Muscle layer of colon (tissue), 2 donors: ENCODE measurements around the gene FBXO10.
"Not testable (repeated sequence)": the region's sequence is repeated elsewhere in the genome, so short reads cannot be mapped to it uniquely, and the experiment has no call there.

Source experiments
- H3K27ac ChIP-seq: one replicate; pipeline ENCODE4 v1.7.0; 2013; ENCODE audit warnings: low read depth, mild to moderate bottlenecking, low read length, moderate library complexity
- H3K27me3 ChIP-seq, 2 donors: one replicate each; pipeline ENCODE4 v1.7.0; 2013; ENCODE audit warnings: low read length in 2 of 2, mild to moderate bottlenecking in 2 of 2; ENCODE audit not compliant: insufficient read depth in 2 of 2, control insufficient read depth in 1 of 2
- H3K36me3 ChIP-seq: one replicate; pipeline ENCODE4 v1.7.0; 2013; ENCODE audit warnings: mild to moderate bottlenecking, low read length; ENCODE audit not compliant: insufficient read depth
- H3K4me1 ChIP-seq: one replicate; pipeline ENCODE4 v1.7.0; 2013; ENCODE audit warnings: mild to moderate bottlenecking, low read length; ENCODE audit not compliant: insufficient read depth
- H3K4me3 ChIP-seq, 2 donors: one replicate each; pipeline ENCODE4 v1.7.0; 2013; ENCODE audit warnings: low read length in 2 of 2, low read depth in 1 of 2, mild to moderate bottlenecking in 1 of 2, moderate library complexity in 1 of 2
- H3K9ac ChIP-seq: one replicate; pipeline ENCODE4 v1.7.0; 2013; ENCODE audit warnings: low read length
- H3K9me3 ChIP-seq: one replicate; pipeline ENCODE4 v1.7.0; 2013; ENCODE audit warnings: mild to moderate bottlenecking, low read length
- donor health status: abdominal sarcoma.
- donor health status: Adenocarcinoma of cecum.

FBXO10 gene

GRCh38 chr9:37523916-37524315, 52.3 kb downstream of the FBXO10 start:
- no peaks in the 10 kb centered on the region for H3K4me1 ChIP-seq
- no peak overlapping the region for H3K4me3 ChIP-seq
- H3K36me3 ChIP-seq: peaks cover 49% of the 10 kb centered on the region
- no peaks in the 10 kb centered on the region for H3K9me3 ChIP-seq
- H3K9ac ChIP-seq: no peak overlapping the region
- no peak overlapping the region for H3K27ac ChIP-seq
- no peaks in the 10 kb centered on the region for H3K27me3 ChIP-seq

DNA sequence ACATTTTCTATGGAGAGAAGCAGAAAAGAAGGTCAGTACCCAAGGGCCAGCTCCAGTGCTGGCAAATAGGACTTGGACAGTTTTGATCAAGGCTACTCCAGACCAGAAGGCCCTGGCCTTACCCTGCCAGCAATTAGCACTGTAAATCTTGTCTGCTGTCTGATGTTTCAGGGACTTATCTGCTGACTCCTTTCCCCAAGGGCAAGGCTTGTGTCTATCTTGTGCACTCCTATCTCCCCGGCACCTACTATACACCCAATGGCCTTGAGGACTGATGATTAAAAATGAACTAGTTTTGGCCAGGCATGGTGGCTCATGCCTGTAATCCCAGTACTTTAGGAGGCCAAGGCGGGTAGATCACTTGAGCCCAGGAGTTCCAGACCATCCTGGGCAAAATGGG, 53.2 kb downstream of the FBXO10 start:
- Histone ChIP-seq H3K4me3 (no peak overlapping the region), H3K27ac (no peak overlapping the region), H3K9ac (no peak overlapping the region), H3K9me3 (no peaks in the 10 kb centered on the region), H3K36me3 (peaks cover 47% of the 10 kb centered on the region), H3K4me1 (no peaks in the 10 kb centered on the region), H3K27me3 (no peaks in the 10 kb centered on the region)

- Histone ChIP-seq H3K36me3 (peaks cover 43% of the 10 kb centered on the region), H3K27ac (no peak overlapping the region), H3K4me3 (no peak overlapping the region), H3K9ac (no peak overlapping the region), H3K4me1 (no peaks in the 10 kb centered on the region), H3K9me3 (no peaks in the 10 kb centered on the region), H3K27me3 (no peaks in the 10 kb centered on the region)
Measured at GRCh38 chr9:37521111-37521510, 55.1 kb downstream of the FBXO10 start.

- no peak overlapping the region for H3K4me3 ChIP-seq
- no peaks in the 10 kb centered on the region for H3K9me3 ChIP-seq
- H3K9ac ChIP-seq: no peak overlapping the region
- H3K27ac ChIP-seq: no peak overlapping the region
- H3K4me1 ChIP-seq: no peaks in the 10 kb centered on the region
- H3K36me3 ChIP-seq: peaks cover 45% of the 10 kb centered on the region
- H3K27me3 ChIP-seq: no peaks in the 10 kb centered on the region
Measured at GRCh38 chr9:37520641-37521040, 55.5 kb downstream of the FBXO10 start.

DNA sequence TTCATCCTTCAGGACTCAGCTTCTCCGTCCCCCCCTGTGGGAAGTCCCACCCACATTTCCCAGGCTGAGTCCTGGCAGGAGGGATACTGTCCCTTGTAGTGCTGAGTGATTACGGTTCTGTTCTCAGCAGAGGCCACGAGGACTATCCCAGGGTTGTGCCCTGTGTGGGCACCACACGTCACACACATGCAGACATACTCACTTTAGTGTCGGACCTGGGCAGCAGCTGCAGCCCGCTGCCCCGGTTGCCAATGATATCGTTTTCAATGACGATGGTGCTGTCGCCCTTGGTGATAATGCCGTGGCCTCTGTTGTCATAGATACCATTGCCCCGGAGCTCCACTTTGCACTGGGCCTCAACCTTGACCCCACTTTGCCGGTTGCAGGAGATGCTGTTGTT, 58.3 kb downstream of the FBXO10 start:
- peaks cover 39% of the 10 kb centered on the region for H3K36me3 ChIP-seq
- no peak overlapping the region for H3K4me3 ChIP-seq
- no peak overlapping the region for H3K9ac ChIP-seq
- no peaks in the 10 kb centered on the region for H3K4me1 ChIP-seq
- no peak overlapping the region for H3K27ac ChIP-seq
- no peaks in the 10 kb centered on the region for H3K27me3 ChIP-seq
- H3K9me3 ChIP-seq: no peaks in the 10 kb centered on the region

- Histone ChIP-seq H3K27me3 (no peaks in the 10 kb centered on the region), H3K4me3 (no peak overlapping the region), H3K27ac (no peak overlapping the region), H3K9me3 (no peaks in the 10 kb centered on the region), H3K9ac (no peak overlapping the region), H3K4me1 (no peaks in the 10 kb centered on the region), H3K36me3 (peaks cover 29% of the 10 kb centered on the region)
Measured at GRCh38 chr9:37515620-37516258, 60.4 kb downstream of the FBXO10 start.

GRCh38 chr9:37514999-37515398, 61.2 kb downstream of the FBXO10 start:
- H3K27me3 ChIP-seq: no peaks in the 10 kb centered on the region
- no peak overlapping the region for H3K4me3 ChIP-seq
- no peaks in the 10 kb centered on the region for H3K4me1 ChIP-seq
- H3K36me3 ChIP-seq: peaks cover 26% of the 10 kb centered on the region
- H3K9me3 ChIP-seq: no peaks in the 10 kb centered on the region
- no peak overlapping the region for H3K27ac ChIP-seq
- no peak overlapping the region for H3K9ac ChIP-seq

GRCh38 chr9:37514415-37514814, 61.8 kb downstream of the FBXO10 start:
- not testable (repeated sequence) for H3K27me3 ChIP-seq, H3K4me3 ChIP-seq, H3K9me3 ChIP-seq, H3K27ac ChIP-seq, H3K9ac ChIP-seq, H3K4me1 ChIP-seq
- peaks cover 26% of the 10 kb centered on the region for H3K36me3 ChIP-seq

GRCh38 chr9:37512437-37512836, 63.7 kb downstream of the FBXO10 start:
- Histone ChIP-seq H3K9ac (no peak overlapping the region), H3K4me1 (no peaks in the 10 kb centered on the region), H3K36me3 (peaks cover 29% of the 10 kb centered on the region), H3K4me3 (no peak overlapping the region), H3K27ac (no peak overlapping the region), H3K9me3 (no peaks in the 10 kb centered on the region), H3K27me3 (no peaks in the 10 kb centered on the region)

GRCh38 chr9:37511016-37512010, 64.9 kb downstream of the FBXO10 start:
- Histone ChIP-seq H3K27ac (no peak overlapping the region), H3K9ac (no peak overlapping the region), H3K4me1 (no peaks in the 10 kb centered on the region), H3K9me3 (no peaks in the 10 kb centered on the region), H3K4me3 (no peak overlapping the region), H3K27me3 (no peaks in the 10 kb centered on the region), H3K36me3 (peaks cover 29% of the 10 kb centered on the region)

- H3K9me3 ChIP-seq, H3K4me3 ChIP-seq, H3K4me1 ChIP-seq, H3K9ac ChIP-seq, H3K27me3 ChIP-seq, H3K27ac ChIP-seq: not testable (repeated sequence)
- peaks cover 23% of the 10 kb centered on the region for H3K36me3 ChIP-seq
Measured at GRCh38 chr9:37510053-37510452, 66.1 kb downstream of the FBXO10 start.
